K562 (cell line): ENCODE measurements around the gene MTA2. TPM values are rescaled to one million over a fixed set of nuclear protein-coding genes. Genes with fewer than 3 reads are reported as not detected.
A peak's percentile ranks its signal among the peaks of the same experiment; 100 is the strongest.

Experiments used
- ELF2 ChIP-seq: fragments of 250-450 bp; sonication (Bioruptor Pico); IDR thresholded peaks from 2 replicates; pipeline ENCODE4 v1.5.0; 2021; ENCODE audit warnings: mild to moderate bottlenecking
- ETV5 ChIP-seq: sonication (generic); formaldehyde crosslinking; IDR thresholded peaks from 2 replicates; pipeline ENCODE4 v1.4.0; 2020; ENCODE audit warnings: low read depth, mild to moderate bottlenecking, missing genetic modification reagents
- KDM5B ChIP-seq: fragments of 200-600 bp; sonication (generic); IDR thresholded peaks from 2 replicates; pipeline ENCODE4 v1.6.1; 2012; ENCODE audit warnings: low read depth, mild to moderate bottlenecking, moderate library complexity, low read length, control low read depth, inconsistent platforms; ENCODE audit not compliant: insufficient replicate concordance
- MCM3 ChIP-seq: fragments of 450-650 bp; IDR thresholded peaks from 2 replicates; pipeline ENCODE4 v1.6.1; 2016
- RBM34 ChIP-seq: fragments of 200-400 bp; formaldehyde crosslinking; IDR thresholded peaks from 2 replicates; pipeline ENCODE4 v1.6.1; 2018; ENCODE audit warnings: low read length, borderline replicate concordance; ENCODE audit not compliant: insufficient read depth
- SMAD2 ChIP-seq: fragments of 150-350 bp; IDR thresholded peaks from 2 replicates; pipeline ENCODE4 v1.6.1; 2014; ENCODE audit warnings: low read depth, mild to moderate bottlenecking, low read length
- ZNF584 ChIP-seq: fragments of 200-800 bp; sonication (Bioruptor generic); IDR thresholded peaks from 2 replicates; pipeline ENCODE4 v1.6.1; 2016; ENCODE audit warnings: low read depth, mild to moderate bottlenecking, missing genetic modification characterization, missing compliant biosample characterization
- ZNF780A ChIP-seq: fragments of 250-450 bp; sonication (Bioruptor Pico); IDR thresholded peaks from 2 replicates; pipeline ENCODE4 v1.5.0; 2021; ENCODE audit warnings: mild to moderate bottlenecking
- polyA plus RNA-seq, 8 experiments: library from polyadenylated mRNA; depleted of rRNA in 4 of 8; stranded (reverse) in 5 of 8; unstranded in 3 of 8; fragments of >200 nt; fragmentation: Nextera tagmentation in 2 of 8; fragmentation: Illumina TruSeq in 1 of 8; extraction: Ambion mirVana in 2 of 8; extraction: Trizol in 1 of 8; gene quantifications; 2 replicates each; pipeline versions ENCODE4 v1.2.1 to v1.2.3, GENCODE V29; 2011 to 2014; ENCODE audit warnings: inconsistent platforms in 1 of 8, missing spikeins in 1 of 8
- total RNA-seq, 7 experiments: library from RNA; depleted of rRNA in 6 of 7; stranded (reverse); fragments of >200 nt in 6 of 7; fragmentation: Illumina TruSeq in 2 of 7; extraction: Trizol in 2 of 7; gene quantifications; 2 replicates each; pipeline versions ENCODE4 v1.2.1 to v1.2.3, GENCODE V29; 2011 to 2021; ENCODE audit warnings: low replicate concordance in 1 of 7
- TF ChIP-seq, protein P1 (sequence below): fragments of 450-650 bp; IDR thresholded peaks from 2 replicates; pipeline ENCODE4 v1.6.1; 2017; ENCODE audit warnings: antibody characterized with exemption, mild to moderate bottlenecking
- TF ChIP-seq, protein P2 (sequence below): fragments of 450-650 bp; formaldehyde crosslinking; IDR thresholded peaks from 2 replicates; pipeline ENCODE4 v1.4.0; 2020; ENCODE audit warnings: mild to moderate bottlenecking, moderate library complexity
- TF ChIP-seq, protein P3 (sequence below): sonication (generic); formaldehyde crosslinking; IDR thresholded peaks from 2 replicates; pipeline ENCODE4 v1.8.0; 2022; ENCODE audit warnings: mild to moderate bottlenecking, missing genetic modification reagents
- TF ChIP-seq, protein P4 (sequence below): fragments of 250-450 bp; sonication (Bioruptor Pico); IDR thresholded peaks from 2 replicates; pipeline ENCODE4 v1.9.0; 2021; ENCODE audit warnings: mild to moderate bottlenecking, inconsistent platforms

The MTA2 gene
- total and polyA plus RNA-seq, 9 of the 15 experiments (the other 6 are each of a cell fraction or from before 2014, with no cell fraction given), result 6.2 to 220 (median 172) TPM

DNA sequence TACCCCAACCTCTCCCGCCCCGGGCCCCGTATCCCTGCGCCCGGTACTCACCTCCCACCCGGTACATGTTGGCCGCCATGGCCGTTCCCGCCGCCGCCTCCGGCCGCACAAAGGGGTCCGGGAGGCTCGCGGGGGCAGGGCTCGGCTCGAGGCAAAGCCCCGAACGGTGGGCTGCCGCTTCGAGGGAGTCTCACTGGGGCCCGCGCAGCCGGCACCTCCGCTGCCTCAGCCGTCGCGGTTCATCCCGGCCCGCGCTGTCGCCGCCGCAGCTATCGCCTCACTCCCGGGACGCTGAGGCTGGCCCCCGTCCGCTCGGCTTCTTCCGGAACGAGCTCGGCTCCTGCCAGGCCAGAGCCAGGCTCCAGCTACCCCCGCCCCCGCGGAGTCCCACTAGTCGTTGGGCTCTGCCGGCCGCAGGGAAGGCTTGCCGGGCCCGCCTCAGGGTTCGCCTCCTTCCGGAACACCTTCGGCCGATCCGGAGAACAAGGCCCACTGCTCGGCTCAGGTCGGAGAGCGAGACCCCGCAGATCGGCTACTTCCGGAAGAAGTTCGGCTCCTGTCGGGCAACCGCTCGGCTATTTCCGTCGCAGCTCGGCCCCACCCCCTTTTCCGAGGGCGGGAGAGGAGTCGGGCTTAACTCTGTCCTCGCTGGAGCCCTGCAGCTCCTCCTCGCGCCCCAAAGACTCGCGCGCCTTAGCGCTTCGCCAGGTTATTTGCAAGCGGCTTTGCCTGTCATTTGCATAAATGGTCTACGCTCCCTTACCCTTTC is at the start of gene MTA2 (continued):
- TF ChIP-seq, protein P1, sequence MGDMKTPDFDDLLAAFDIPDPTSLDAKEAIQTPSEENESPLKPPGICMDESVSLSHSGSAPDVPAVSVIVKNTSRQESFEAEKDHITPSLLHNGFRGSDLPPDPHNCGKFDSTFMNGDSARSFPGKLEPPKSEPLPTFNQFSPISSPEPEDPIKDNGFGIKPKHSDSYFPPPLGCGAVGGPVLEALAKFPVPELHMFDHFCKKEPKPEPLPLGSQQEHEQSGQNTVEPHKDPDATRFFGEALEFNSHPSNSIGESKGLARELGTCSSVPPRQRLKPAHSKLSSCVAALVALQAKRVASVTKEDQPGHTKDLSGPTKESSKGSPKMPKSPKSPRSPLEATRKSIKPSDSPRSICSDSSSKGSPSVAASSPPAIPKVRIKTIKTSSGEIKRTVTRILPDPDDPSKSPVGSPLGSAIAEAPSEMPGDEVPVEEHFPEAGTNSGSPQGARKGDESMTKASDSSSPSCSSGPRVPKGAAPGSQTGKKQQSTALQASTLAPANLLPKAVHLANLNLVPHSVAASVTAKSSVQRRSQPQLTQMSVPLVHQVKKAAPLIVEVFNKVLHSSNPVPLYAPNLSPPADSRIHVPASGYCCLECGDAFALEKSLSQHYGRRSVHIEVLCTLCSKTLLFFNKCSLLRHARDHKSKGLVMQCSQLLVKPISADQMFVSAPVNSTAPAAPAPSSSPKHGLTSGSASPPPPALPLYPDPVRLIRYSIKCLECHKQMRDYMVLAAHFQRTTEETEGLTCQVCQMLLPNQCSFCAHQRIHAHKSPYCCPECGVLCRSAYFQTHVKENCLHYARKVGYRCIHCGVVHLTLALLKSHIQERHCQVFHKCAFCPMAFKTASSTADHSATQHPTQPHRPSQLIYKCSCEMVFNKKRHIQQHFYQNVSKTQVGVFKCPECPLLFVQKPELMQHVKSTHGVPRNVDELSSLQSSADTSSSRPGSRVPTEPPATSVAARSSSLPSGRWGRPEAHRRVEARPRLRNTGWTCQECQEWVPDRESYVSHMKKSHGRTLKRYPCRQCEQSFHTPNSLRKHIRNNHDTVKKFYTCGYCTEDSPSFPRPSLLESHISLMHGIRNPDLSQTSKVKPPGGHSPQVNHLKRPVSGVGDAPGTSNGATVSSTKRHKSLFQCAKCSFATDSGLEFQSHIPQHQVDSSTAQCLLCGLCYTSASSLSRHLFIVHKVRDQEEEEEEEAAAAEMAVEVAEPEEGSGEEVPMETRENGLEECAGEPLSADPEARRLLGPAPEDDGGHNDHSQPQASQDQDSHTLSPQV, result no peak
- TF ChIP-seq MCM3 (no peak), ETV5 (CRISPR knock-in tag) (peak; percentile 63; the same call in 1 of the 2 replicates), ZNF780A (CRISPR knock-in tag) (no peak), KDM5B (no peak), RBM34 (peak; percentile 64; the same call in 1 of the 2 replicates), ELF2 (CRISPR knock-in tag) (0 out of 2 replicates have a peak, but pooled peaks have one; percentile 27), SMAD2 (no peak), ZNF584 (CRISPR knock-in tag) (no peak)
- TF ChIP-seq, protein P2, sequence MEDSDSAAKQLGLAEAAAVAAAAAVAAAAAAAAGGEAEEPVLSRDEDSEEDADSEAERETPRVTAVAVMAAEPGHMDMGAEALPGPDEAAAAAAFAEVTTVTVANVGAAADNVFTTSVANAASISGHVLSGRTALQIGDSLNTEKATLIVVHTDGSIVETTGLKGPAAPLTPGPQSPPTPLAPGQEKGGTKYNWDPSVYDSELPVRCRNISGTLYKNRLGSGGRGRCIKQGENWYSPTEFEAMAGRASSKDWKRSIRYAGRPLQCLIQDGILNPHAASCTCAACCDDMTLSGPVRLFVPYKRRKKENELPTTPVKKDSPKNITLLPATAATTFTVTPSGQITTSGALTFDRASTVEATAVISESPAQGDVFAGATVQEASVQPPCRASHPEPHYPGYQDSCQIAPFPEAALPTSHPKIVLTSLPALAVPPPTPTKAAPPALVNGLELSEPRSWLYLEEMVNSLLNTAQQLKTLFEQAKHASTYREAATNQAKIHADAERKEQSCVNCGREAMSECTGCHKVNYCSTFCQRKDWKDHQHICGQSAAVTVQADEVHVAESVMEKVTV (CRISPR knock-in tag), result peak; percentile 100
- TF ChIP-seq, protein P3, sequence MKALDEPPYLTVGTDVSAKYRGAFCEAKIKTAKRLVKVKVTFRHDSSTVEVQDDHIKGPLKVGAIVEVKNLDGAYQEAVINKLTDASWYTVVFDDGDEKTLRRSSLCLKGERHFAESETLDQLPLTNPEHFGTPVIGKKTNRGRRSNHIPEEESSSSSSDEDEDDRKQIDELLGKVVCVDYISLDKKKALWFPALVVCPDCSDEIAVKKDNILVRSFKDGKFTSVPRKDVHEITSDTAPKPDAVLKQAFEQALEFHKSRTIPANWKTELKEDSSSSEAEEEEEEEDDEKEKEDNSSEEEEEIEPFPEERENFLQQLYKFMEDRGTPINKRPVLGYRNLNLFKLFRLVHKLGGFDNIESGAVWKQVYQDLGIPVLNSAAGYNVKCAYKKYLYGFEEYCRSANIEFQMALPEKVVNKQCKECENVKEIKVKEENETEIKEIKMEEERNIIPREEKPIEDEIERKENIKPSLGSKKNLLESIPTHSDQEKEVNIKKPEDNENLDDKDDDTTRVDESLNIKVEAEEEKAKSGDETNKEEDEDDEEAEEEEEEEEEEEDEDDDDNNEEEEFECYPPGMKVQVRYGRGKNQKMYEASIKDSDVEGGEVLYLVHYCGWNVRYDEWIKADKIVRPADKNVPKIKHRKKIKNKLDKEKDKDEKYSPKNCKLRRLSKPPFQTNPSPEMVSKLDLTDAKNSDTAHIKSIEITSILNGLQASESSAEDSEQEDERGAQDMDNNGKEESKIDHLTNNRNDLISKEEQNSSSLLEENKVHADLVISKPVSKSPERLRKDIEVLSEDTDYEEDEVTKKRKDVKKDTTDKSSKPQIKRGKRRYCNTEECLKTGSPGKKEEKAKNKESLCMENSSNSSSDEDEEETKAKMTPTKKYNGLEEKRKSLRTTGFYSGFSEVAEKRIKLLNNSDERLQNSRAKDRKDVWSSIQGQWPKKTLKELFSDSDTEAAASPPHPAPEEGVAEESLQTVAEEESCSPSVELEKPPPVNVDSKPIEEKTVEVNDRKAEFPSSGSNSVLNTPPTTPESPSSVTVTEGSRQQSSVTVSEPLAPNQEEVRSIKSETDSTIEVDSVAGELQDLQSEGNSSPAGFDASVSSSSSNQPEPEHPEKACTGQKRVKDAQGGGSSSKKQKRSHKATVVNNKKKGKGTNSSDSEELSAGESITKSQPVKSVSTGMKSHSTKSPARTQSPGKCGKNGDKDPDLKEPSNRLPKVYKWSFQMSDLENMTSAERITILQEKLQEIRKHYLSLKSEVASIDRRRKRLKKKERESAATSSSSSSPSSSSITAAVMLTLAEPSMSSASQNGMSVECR, result no peak
- TF ChIP-seq, protein P4, sequence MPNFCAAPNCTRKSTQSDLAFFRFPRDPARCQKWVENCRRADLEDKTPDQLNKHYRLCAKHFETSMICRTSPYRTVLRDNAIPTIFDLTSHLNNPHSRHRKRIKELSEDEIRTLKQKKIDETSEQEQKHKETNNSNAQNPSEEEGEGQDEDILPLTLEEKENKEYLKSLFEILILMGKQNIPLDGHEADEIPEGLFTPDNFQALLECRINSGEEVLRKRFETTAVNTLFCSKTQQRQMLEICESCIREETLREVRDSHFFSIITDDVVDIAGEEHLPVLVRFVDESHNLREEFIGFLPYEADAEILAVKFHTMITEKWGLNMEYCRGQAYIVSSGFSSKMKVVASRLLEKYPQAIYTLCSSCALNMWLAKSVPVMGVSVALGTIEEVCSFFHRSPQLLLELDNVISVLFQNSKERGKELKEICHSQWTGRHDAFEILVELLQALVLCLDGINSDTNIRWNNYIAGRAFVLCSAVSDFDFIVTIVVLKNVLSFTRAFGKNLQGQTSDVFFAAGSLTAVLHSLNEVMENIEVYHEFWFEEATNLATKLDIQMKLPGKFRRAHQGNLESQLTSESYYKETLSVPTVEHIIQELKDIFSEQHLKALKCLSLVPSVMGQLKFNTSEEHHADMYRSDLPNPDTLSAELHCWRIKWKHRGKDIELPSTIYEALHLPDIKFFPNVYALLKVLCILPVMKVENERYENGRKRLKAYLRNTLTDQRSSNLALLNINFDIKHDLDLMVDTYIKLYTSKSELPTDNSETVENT (CRISPR knock-in tag), result no peak
